HG03025 (cell line): ENCODE results near the gene LIMA1.
A peak's percentile ranks its signal among the peaks of the same experiment; 100 is the strongest.
"Not testable (repeated sequence)": the region's sequence is repeated elsewhere in the genome, so short reads cannot be mapped to it uniquely, and the experiment has no call there.

Experiments used
- ATAC-seq: cut with Tn5 transposase; IDR thresholded peaks from one replicate; pipeline ENCODE4 v1.9.1; 2021; ENCODE audit warnings: mild to moderate bottlenecking, moderate library complexity; ENCODE audit not compliant: unreplicated experiment, low FRiP score

Gene LIMA1

DNA sequence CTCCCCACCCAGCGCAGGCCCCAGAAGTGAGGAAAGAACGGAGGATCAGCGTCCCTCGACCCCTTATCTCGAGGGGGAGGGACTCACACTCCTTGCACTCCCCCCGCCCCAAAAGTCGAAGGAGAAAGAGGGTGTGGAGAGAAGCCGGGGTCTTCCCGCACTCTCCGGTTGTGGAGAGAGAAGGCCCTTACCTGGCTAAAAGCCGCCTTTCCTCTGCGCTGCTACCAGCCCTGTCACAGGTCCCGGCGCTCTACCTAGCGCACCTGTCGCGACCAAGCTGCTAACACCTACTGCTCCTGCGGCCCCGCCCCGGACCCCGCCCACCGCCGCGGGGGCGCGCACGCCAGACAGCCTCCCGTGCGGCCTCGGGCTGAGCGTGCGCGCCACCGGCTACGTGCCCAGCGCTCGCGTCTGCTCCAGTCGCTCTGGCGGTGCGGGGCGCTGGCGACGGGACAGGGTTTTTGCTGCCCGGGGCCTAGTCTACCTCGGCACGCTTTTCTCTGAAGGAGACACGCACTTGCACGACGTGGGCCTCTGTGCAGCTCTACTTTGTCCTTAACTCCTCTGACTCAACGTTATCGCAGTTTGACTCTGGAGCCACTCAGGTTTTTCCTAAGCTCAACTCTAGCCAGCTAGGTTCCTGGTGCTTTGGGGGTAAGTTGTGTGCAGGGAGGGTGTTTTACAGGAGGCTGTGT, at the start of gene LIMA1:
Gene LIMA1, minus strand, starts transcription at position 292 of the 695 bp plus-strand sequence. CDS start 34,769 bp downstream, outside the sequence.
- ATAC-seq = peak; percentile 79

DNA sequence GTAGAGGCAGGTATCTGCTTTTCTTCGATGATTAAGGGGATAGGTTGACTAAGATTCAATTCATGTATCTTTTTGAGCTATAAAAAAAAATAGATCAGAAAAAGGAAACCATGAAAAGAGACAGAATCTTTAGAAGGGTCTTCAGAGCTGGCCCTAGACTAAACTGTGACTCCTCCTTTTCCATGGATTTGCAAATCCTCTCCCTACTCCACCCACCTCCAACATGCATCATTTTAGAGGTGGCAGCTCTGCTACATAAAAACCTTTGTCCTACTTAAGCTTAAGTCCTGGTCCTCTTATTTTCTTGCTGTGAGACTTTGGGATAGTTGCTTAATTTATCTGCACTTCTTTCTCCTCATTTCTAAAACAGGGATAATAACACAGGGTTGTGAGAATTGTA, 48.4 kb upstream of the LIMA1 start:
- ATAC-seq = no peak

DNA sequence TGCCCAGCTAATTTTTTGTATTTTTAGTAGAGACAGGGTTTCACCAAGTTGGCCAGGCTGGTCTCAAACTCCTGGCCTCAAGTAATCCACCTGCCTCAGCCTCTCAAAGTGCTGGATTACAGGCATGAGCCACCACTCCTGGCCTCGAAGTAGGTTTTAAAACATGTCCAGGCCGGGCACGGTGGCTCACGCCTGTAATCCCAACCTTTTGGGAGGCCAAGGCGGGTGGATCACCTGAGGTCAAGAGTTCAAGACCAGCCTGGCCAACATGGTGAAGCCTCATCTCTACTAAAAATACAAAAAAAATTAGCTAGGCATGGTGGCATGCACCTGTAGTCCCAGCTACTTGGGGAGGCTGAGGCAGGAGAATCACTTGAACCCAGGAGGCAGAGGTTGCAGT, 45.3 kb upstream of the LIMA1 start:
- not testable (repeated sequence) for ATAC-seq

DNA sequence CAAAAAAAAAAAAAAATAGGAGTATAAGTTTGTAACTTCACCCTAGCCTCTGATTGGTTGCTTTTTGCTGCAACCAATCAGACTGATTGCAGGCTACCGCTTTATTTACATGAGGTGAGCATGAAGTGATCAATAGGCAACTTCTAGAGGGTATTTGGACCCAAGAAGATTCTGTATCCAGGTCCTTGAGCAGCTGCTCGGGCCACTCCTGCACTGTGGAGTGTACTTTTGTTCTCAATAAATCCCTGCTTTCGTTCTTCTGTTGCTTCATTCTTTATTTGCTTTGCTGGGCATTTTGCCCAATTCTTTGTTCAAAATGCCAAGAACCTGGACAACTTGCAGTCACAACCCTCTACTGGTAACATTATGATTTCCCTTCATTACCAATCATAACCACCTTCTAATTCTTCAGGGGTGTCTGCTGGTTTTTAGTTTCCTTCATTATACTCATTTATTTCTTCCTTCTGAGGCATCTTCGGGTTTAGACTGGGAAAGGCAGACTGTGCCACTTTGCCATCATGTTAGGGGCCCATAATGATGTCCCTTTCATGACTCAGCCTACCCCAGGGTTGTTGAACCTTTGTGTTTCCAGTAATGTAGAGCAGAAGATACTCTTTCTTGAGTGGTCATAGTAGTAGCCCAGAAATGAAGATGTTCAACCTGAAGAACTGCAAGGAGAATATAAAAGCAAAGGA, 43.4 kb upstream of the LIMA1 start:
- no peak for ATAC-seq

DNA sequence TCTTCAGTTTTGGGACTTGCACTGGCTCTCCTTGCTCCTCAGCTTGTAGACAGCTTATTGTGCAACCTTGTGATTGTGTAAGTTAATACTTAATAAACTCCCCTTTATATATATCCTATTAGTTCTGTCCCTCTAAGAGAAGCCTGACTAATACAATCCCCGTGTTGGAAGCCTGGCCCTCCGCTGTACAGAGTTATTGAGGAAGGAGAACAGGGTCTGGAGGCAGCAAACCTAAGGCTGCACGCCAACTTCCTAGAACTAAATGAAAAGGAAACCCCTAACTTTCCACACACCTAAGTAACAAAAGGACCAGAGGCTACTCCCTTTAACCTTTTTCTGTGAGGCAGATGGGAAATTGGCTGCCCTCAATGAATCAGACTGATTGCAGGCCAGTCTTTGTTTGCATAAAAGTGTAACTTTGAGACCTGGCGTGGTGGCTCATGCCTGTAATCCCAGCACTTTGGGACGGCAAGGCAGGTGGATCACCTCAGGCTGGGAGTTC, 42.6 kb upstream of the LIMA1 start:
- ATAC-seq = no peak

DNA sequence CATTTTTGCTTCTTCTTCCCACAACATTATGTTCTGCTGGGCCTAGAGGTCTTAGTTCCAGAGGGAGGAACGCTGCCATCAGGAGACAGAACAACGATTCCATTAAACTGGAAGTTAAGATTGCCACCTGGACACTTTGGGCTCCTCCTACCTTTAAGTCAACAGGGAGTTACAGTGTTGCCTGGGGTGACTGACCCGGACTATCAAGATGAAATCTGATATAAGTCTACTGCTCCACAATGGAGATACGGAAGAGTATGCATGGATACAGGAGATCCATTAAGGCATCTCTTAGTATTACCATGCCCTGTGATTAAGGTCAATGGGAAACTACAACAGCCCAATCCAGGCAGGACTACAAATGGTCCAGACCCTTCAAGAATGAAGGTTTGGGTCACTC, 41.5 kb upstream of the LIMA1 start:
- not testable (repeated sequence) for ATAC-seq

DNA sequence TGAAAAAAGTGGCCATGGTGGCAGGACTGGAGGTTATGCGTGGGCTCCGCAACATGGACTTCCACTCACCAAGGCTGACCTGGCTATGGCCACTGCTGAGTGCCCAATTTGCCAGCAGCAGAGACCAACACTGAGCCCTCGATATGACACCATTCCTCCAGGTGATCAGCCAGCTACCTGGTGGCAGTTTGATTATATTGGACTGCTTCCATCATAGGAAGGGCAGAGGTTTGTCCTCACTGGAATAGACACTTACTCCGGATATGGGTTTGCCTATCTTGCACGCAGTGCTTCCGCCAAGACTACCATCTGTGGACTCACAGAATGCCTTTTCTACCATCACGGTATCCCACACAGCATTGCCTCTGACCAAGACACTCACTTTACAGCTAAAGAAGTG, 40.8 kb upstream of the LIMA1 start:
- ATAC-seq = not testable (repeated sequence)

DNA sequence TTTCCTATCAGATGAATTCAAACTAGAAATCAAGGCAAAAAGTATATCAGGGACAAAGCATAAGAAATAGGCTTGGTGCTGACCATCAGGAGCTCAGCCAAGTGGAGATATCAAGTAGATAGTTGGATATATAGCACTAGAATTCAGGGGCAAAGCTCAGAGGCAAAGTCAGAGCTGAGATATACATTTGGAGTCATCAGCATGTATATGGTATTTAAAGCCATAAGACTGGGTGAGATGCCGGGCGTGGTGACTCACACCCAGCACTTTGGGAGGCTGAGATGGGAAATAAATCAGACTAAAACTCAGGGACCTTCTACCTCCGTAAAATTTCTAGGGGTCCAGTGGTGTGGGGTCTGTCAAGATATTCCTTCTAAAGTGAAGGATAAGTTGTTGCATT, 38.9 kb upstream of the LIMA1 start:
- no peak for ATAC-seq

DNA sequence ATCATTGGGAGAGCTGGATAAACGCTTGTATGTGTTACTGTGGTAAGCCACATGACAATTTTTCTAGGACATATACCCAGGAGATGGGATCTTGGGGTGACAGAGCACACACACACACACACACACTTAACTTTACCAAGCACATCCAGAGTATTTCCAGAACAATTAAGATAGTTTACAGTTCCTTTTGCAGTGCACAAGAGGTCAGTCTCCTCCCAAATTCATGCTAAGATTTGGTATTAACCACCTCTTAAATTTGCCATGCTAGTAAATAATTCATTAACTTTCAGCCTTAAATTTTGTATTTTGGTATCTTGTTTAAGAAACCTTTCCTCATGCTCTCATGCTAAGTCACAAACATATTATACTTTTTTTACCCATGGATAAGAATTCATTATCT, 33.9 kb upstream of the LIMA1 start:
- no peak for ATAC-seq

DNA sequence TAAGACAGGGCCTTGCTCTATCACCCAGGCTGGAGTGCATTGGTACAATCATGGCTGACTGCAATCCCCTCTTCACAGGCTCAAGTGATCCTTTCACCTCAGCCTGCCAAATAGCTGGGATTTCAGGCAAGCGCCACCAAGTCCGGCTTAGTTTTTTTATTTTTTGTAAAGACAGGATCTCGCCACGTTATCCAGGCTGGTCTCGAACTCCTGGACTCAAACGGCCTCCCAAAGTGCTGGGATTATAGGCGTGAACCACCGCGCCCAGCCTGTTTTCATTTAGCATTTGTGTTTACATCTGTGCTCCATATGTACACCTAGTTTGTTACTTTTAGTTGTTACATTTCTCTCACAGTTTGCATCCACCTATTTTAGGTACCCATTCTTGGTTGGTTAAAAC, 32.5 kb upstream of the LIMA1 start:
- no peak for ATAC-seq

DNA sequence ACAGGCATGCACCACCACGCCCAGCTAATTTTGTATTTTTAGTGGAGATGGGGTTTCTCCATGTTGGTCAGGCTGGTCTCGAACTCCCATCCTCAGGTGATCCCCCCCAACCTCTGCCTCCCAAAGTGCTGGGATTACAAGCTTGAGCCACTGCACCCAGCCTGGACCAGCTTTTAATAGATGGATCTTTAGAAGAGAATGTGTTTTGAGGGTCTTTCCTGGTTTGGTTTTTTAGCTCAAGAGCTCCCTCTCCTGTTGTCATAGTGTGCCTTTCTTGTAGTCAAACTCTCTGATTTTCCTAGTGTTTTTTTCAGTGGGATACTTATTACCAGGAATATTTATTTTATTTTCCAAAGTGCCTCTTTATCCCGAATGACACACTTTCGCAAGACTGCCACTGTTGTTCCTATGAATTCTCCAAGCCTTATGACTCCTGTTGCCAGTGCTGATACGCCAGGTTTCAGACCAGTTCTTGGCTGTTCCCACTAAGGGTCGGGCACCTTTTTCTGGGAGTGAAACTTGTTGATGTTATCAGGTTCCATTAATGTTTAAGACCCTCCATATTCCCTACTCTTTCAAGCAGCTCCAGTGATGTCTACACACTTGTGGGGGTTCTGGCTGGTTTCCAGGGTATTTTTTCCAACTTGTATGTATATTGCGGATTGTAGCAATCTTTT, 31.5 kb upstream of the LIMA1 start:
- ATAC-seq = no peak

DNA sequence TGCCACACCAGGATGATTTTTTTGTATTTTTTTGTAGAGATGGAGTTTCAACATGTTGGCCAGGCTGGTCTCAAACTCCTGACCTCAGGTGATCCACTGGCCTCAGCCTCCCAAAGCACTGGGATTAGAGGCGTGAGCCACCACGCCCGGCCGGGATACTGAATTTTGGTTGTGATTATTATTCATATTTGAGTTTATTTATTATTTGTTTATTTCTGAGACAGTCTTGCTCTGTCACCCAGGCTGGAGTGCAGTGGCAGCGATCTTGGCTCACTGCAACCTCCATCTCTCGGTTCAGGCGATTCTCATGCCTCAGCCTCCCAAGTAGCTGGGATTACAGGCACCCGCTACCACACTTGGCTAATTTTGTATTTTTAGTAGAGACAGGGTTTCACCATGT, 30.7 kb upstream of the LIMA1 start:
- not testable (repeated sequence) for ATAC-seq

DNA sequence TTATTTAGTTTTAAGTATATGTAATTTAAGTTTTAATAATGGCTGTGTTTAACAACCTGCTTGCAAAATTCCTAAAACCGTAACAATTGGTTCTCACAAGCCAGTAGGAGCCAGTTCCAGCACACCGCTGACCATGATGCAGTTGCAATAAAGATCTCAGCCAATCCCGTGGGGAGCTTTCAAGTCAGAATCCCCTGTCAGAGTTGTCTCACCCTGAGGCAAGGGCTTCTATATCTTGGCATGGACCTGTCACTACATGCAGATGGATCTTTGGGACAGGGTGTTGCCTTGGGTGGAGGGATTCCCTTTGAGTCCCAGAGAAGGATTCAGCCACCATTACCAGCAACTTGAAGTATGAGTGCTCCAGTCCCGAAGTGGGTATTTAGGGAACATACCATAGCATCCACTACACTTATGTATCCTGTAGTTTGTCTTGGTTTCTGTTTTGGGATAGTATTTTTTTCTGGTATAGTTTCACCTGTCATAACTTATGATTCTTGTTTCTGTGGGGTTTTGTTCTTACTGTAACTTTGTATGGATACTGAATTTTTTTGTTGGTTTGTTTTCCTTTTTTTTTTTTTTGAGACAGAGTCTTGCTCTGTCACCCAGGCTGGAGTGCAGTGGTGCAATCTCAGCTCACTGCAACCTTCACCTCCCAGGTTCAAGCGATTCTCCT, 30.1 kb upstream of the LIMA1 start:
- ATAC-seq = no peak

DNA sequence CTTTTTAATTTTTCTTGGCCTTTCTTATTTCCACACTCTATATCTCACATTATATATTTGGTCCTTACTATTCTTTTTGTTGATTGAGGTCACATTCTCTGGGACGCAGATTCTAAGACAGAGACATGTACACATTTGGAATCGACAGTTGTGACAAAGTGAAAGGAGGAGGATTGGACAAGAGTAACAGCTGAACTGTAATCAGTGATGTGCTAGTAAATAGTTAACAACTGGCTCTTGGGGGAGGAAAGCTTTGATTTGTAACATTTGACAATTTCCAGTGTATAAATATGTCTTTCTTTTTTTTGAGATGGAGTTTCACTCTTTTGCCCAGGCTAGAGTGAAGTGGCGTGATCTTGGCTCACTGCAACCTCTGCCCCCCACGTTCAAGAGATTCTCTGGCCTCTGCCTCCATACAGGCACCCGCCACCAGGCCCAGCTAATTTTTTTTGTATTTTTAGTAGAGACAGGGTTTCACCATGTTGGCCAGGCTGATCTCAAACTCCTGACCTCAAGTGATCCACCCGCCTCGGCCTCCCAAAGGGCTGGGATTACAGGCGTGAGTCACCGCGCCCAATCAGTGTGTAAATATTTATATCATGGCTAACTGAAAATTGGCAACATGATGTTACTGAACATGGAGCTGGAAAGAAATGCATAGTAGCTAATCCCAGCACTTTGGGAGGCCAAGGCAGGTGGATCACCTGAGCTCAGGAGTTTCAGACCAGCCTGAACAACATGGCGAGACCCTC, 28.7 kb upstream of the LIMA1 start:
- not testable (repeated sequence) for ATAC-seq

DNA sequence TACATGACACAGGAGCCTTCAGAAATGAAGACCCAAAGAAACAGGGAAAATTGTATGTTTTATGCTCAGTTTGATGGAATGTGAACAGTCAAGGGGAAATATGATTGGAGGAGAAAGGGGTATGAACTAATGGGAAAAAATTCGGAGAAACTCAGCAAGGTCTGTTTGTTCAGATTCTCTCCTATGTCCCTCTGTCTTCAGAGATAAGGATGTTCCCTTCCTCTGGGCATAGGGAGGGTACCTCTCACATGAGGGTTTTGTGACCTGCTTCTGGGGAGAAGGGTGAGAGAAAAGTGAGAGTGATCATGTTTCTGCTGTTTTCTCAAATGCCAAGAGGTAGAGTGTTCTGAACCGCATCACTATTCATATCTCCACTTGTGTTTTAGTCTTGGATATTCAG, 26.6 kb upstream of the LIMA1 start:
- ATAC-seq = no peak

DNA sequence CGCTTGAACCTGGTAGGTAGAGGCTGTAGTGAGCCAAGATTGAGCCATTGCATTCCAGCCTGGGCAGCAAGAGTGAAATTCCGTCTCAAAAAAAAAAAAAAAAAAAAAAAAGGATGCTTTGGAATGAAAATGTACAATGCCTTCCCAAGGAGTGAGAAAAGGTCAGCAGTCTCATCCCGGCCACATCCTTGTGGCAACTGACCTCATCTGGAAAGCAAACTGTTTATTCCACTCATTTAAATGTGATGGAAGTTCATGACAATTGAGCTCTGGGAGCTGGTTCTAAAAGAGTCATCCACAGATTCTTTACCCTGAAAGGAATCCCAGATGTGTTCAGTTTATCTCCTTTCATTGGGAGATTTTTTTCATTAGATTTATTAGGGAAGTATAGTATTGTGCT, 19.4 kb upstream of the LIMA1 start:
- ATAC-seq = no peak

DNA sequence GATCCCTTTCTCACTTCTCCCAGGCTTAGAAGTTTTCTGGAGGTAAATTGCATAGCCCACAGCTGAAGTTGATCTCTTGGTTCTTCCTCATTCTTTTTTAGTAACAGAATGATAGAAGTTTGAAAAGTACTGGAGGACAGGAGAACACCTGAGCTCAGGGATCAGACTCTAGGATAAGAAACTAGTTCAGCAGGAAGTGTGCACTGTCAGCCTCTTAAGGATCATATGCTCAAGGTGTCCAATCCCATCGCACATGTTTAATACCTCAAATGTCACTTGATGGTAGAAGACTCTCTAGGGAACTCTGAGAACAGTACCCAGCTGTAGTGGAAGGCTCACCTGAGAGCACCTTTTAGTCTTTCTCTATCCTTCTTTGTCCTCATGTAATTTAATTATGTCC, 14.7 kb upstream of the LIMA1 start:
- ATAC-seq = no peak

DNA sequence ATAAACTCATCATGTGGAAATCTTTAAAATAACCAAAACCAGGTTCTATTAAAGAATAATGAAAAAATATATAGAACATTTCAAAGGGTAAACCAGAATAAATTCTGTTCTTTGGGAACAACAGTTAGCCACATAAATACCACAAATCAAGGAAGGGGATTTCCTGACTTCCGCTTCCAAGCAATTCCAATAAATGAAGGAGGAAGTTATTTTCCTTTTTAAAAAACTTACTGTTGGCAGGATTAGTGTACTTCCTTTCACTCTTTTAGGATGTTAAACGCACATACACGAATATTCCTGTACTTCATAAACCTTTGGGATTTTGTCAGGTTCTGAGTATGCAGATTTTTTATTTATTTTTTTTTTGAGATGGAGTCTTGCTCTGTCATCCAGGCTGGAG, 13.7 kb upstream of the LIMA1 start:
- no peak for ATAC-seq

DNA sequence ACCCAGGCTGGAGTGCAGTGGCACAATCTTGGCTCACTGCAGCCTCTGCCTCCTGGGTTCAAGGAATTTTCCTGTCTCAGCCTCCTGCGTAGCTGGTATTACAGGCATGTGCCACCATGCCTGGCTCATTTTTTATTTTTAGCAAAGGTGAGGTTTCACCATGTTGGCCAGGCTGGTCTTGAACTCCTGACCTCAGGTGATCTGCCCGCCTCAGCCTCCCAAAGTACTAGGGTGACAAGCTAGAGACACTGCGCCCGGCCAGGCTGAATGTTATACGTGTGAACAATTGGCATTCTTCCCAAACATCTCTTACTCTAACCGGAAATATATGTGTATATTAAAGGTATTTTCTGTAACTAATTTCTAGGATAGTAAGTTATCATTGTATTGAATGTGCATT, 13.2 kb upstream of the LIMA1 start:
- no peak for ATAC-seq

DNA sequence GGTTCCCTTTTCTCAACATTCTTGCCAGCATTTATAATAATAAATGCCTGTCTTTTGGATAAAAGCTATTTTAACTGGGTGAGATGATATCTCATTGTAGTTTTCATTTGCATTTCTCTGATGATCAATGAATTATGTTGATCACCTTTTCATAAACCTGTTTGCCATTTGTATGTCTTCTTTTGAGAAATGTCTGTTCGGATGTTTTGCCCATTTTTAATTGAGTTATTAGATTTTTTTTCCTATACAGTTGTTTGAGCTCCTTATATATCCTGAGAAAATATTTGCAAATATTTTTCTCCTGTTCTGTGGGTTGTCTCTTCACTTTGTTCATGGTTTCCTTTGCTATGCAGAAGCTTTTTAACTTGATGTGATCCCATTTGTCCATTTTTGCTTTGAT, 8.1 kb upstream of the LIMA1 start:
- ATAC-seq = no peak
